HL-60 (cell line): Measurements from ENCODE around the gene FSIP2.

Source experiments
- GABPA ChIP-seq: IDR thresholded peaks from 2 replicates; pipeline ENCODE4 v1.6.1; 2012; ENCODE audit warnings: low read depth
- POLR2AphosphoS5 ChIP-seq: IDR thresholded peaks from 2 replicates; pipeline ENCODE4 v1.6.1; 2012; ENCODE audit warnings: low read depth
- TF ChIP-seq, protein P1 (sequence below): IDR thresholded peaks from one replicate; pipeline ENCODE4 v1.5.1; 2011; ENCODE audit warnings: low read length, control low read depth, inconsistent platforms; ENCODE audit not compliant: insufficient read depth

DNA sequence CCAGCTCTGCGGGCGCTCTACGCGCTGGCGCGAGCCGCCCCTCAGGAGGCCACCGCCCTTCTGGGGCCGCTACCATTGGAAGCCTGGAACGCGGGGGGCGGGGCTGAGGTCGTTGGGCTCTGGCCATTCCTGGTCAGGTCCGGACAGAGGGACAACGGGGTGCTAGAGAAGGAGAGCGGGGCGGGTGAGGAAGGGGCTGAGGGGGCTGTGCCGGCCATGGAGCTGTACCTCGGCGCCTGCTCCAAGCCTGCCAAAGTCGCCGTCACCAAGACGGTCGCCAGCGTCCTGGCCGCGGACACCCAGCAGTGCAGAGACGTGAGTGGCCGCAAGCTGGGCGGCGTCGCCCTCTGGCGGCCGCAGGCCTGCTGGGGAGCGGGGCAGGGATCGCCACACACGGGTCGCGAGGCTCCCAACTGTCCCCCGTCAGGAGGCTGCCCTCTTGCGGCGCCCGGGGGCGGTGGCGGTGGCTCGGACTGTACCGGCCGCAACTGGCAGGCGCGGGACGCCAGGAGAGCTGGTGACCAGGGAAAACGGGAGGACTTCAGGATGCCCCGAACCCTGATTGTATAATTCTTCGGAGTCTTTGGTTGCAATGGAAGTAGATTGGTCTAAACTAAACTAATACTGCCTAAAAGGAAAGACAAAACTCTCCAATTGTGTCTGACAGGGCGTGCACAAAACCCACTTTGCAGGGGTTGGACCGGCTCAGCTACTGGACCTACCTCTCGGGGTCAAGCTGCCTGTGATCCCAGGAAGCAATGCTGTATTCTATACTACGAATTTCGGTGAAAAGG lies at the start of gene FSIP2:
- TF ChIP-seq, protein P1, sequence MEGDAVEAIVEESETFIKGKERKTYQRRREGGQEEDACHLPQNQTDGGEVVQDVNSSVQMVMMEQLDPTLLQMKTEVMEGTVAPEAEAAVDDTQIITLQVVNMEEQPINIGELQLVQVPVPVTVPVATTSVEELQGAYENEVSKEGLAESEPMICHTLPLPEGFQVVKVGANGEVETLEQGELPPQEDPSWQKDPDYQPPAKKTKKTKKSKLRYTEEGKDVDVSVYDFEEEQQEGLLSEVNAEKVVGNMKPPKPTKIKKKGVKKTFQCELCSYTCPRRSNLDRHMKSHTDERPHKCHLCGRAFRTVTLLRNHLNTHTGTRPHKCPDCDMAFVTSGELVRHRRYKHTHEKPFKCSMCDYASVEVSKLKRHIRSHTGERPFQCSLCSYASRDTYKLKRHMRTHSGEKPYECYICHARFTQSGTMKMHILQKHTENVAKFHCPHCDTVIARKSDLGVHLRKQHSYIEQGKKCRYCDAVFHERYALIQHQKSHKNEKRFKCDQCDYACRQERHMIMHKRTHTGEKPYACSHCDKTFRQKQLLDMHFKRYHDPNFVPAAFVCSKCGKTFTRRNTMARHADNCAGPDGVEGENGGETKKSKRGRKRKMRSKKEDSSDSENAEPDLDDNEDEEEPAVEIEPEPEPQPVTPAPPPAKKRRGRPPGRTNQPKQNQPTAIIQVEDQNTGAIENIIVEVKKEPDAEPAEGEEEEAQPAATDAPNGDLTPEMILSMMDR: no peak
- TF ChIP-seq POLR2AphosphoS5 (no peak), GABPA (no peak)
